HepG2 (cell line): ENCODE data around the gene ITGB6. TPM values are rescaled to one million over a fixed set of nuclear protein-coding genes. Genes with fewer than 3 reads are reported as not detected.

ENCODE experiments used
- ATAC-seq: fragments of 200-7000 bp; cut with Tn5 transposase; 3 replicates; pipeline ENCODE4 v1.9.1; 2020; ENCODE audit warnings: mild to moderate bottlenecking, moderate library complexity
- BruUV-seq: library from RNA; stranded (reverse); fragments of 400-500 nt; replicated peaks from 2 replicates; lab custom pipeline; 2021; lab: Mats Ljungman, UMichigan
- CTCF ChIA-PET: fragments of 300-600 bp; formaldehyde crosslinking; extraction: SDS; loops from one replicate; lab custom pipeline; 2021; ENCODE audit warnings: low total read pairs, inconsistent platforms, low intra/inter-chr PET ratio; lab: Yijun Ruan, JAX
- POLR2A ChIA-PET: fragments of 350-600 bp; sonication (Branson Sonifier 250); formaldehyde crosslinking; loops from one replicate; lab custom pipeline; 2020; ENCODE audit warnings: antibody characterized with exemption, inconsistent platforms; lab: Yijun Ruan, JAX
- DNase-seq: peaks from one replicate; pipeline ENCODE4 v3.0.0-alpha.2; 2015; ENCODE audit warnings: low spot score
- FAIRE-seq: peaks from 3 replicates; lab custom pipeline; 2011; peaks lifted over from hg19 to GRCh38; lab: Jason Lieb, UNC
- H2AFZ ChIP-seq: one replicate; pipeline ENCODE4 v1.6.1; 2011; ENCODE audit warnings: low read length, inconsistent platforms
- H3K27ac ChIP-seq: fragments of 300-600 bp; 3 replicates; pipeline ENCODE4 v1.8.0; 2011; ENCODE audit warnings: mixed run types, mild to moderate bottlenecking, mixed read lengths, low read length, inconsistent platforms; ENCODE audit not compliant: insufficient read depth; ENCODE audit errors: extremely low read length
- H3K27me3 ChIP-seq, 2 experiments: fragments of 200-600 bp in 1 of 2; 2 replicates in 1 of 2; 3 replicates in 1 of 2; pipeline versions ENCODE4 v1.6.0 to v1.8.0; 2011; ENCODE audit warnings: low read length in 2 of 2, mild to moderate bottlenecking in 2 of 2, moderate library complexity in 2 of 2, inconsistent platforms in 1 of 2; ENCODE audit not compliant: insufficient read depth in 2 of 2, control insufficient read depth in 1 of 2
- H3K36me3 ChIP-seq, 2 experiments: fragments of 200-600 bp in 1 of 2; replicated peaks in 1 of 2; 2 replicates in 1 of 2; 3 replicates in 1 of 2; pipeline versions ENCODE4 v1.5.1 to v1.8.0; 2011; ENCODE audit warnings: low read length in 2 of 2, inconsistent platforms in 1 of 2; ENCODE audit not compliant: insufficient read depth in 2 of 2, control insufficient read depth in 1 of 2
- H3K4me1 ChIP-seq: 2 replicates; pipeline ENCODE4 v1.5.1; 2012; ENCODE audit warnings: low read length, inconsistent platforms; ENCODE audit not compliant: insufficient read depth
- H3K4me2 ChIP-seq: 2 replicates; pipeline ENCODE4 v1.6.0; 2011; ENCODE audit warnings: low read depth, low read length, inconsistent platforms
- H3K4me3 ChIP-seq, 3 experiments: fragments of 200-600 bp in 1 of 3; sonication (generic), shearing (Covaris generic) in 1 of 3; replicated peaks in 1 of 3; 2 replicates each; pipeline ENCODE4 v1.5.1; 2011 to 2016; ENCODE audit warnings: low read length in 3 of 3, inconsistent platforms in 2 of 3, low read depth in 2 of 3, mild to moderate bottlenecking in 2 of 3, control low read depth in 1 of 3, mixed read lengths in 1 of 3; ENCODE audit not compliant: insufficient read depth in 1 of 3
- H3K79me2 ChIP-seq: one replicate; pipeline ENCODE4 v1.6.1; 2011; ENCODE audit warnings: low read length, inconsistent platforms; ENCODE audit not compliant: insufficient read depth
- H3K9ac ChIP-seq: 2 replicates; pipeline ENCODE4 v1.6.0; 2011; ENCODE audit warnings: mild to moderate bottlenecking, low read depth, low read length, inconsistent platforms; ENCODE audit not compliant: insufficient read depth
- H3K9me3 ChIP-seq: 2 replicates; pipeline ENCODE4 v1.5.1; 2012; ENCODE audit warnings: mild to moderate bottlenecking, low read length
- H4K20me1 ChIP-seq: 2 replicates; pipeline ENCODE4 v1.6.0; 2011; ENCODE audit warnings: inconsistent platforms, mild to moderate bottlenecking, low read length, moderate library complexity; ENCODE audit not compliant: insufficient read depth
- BCL6 ChIP-seq: IDR thresholded peaks from 2 replicates; pipeline ENCODE4 v1.6.1; 2016; ENCODE audit warnings: missing genetic modification reagents, missing compliant biosample characterization
- EP300 ChIP-seq, 3 experiments: sonication (generic) in 1 of 3; formaldehyde crosslinking in 1 of 3; IDR thresholded peaks; 2 replicates each; pipeline versions ENCODE4 v1.5.1 to v1.6.1; 2011 to 2020; ENCODE audit warnings: low read depth in 2 of 3, low read length in 2 of 3, borderline replicate concordance in 1 of 3, improper control_type of control experiment in 1 of 3, mild to moderate bottlenecking in 1 of 3, missing genetic modification reagents in 1 of 3, moderate library complexity in 1 of 3
- HOXA3 ChIP-seq: sonication (generic); formaldehyde crosslinking; IDR thresholded peaks from 2 replicates; pipeline ENCODE4 v1.5.0; 2020; ENCODE audit warnings: missing genetic modification reagents
- MAF1 ChIP-seq: sonication (generic); formaldehyde crosslinking; IDR thresholded peaks from 2 replicates; pipeline ENCODE4 v1.5.0; 2020; ENCODE audit warnings: missing genetic modification reagents, borderline replicate concordance
- NCOR1 ChIP-seq: fragments of 200-600 bp; sonication (generic); IDR thresholded peaks from 2 replicates; pipeline ENCODE4 v1.7.0; 2017; ENCODE audit warnings: antibody characterized with exemption, low read length, borderline replicate concordance
- PTBP1 ChIP-seq: fragments of 200-400 bp; formaldehyde crosslinking; IDR thresholded peaks from 2 replicates; pipeline ENCODE4 v1.6.1; 2018; ENCODE audit warnings: low read length, low read depth; ENCODE audit not compliant: poor library complexity, severe bottlenecking
- STAT5B ChIP-seq: sonication (generic); formaldehyde crosslinking; IDR thresholded peaks from 2 replicates; pipeline ENCODE4 v1.4.0; 2020; ENCODE audit warnings: missing genetic modification reagents
- ZFP36L1 ChIP-seq: sonication (generic); formaldehyde crosslinking; IDR thresholded peaks from 2 replicates; pipeline ENCODE4 v1.8.0; 2022; ENCODE audit warnings: mild to moderate bottlenecking, missing genetic modification reagents, moderate library complexity
- ZKSCAN8 ChIP-seq: IDR thresholded peaks from 2 replicates; pipeline ENCODE4 v1.6.1; 2016; ENCODE audit warnings: borderline replicate concordance, missing genetic modification reagents, missing compliant biosample characterization
- ZNF160 ChIP-seq: sonication (generic); formaldehyde crosslinking; IDR thresholded peaks from 2 replicates; pipeline ENCODE4 v1.8.0; 2022; ENCODE audit warnings: mild to moderate bottlenecking, inconsistent platforms, missing genetic modification reagents
- ZNF558 ChIP-seq: sonication (generic); formaldehyde crosslinking; IDR thresholded peaks from 2 replicates; pipeline ENCODE4 v1.9.0; 2022; ENCODE audit warnings: mild to moderate bottlenecking, missing genetic modification reagents, borderline replicate concordance
- ZNF616 ChIP-seq: sonication (generic); formaldehyde crosslinking; IDR thresholded peaks from 2 replicates; pipeline ENCODE4 v1.5.0; 2020; ENCODE audit warnings: low read depth, mild to moderate bottlenecking, missing genetic modification reagents
- ZNF709 ChIP-seq: sonication (generic); formaldehyde crosslinking; IDR thresholded peaks from 2 replicates; pipeline ENCODE4 v1.5.0; 2020; ENCODE audit warnings: mild to moderate bottlenecking, missing genetic modification reagents
- WGBS: methylation state at CpG from one replicate; pipeline ENCODE4 v1.1.6; 2017; ENCODE audit warnings: low lambda C conversion rate; 5-methylcytosine and 5-hydroxymethylcytosine counted together
- in situ Hi-C: cut with HindIII; loops from 2 replicates; pipeline ENCODE4 v1.10.0; 2017; ENCODE audit warnings: low pct_unique_long_range_greater_than_20kb; ENCODE audit not compliant: extremely low pct_ligation_motif_present
- intact Hi-C: fragments of 100-400 bp; cut with micrococcal nuclease; formaldehyde crosslinking; loops from one replicate; pipeline ENCODE4 v1.10.0; 2022; ENCODE audit not compliant: unreplicated experiment
- polyA plus RNA-seq, 8 experiments: library from polyadenylated mRNA; depleted of rRNA in 3 of 8; stranded (reverse) in 7 of 8; unstranded in 1 of 8; fragments of >200 nt; fragmentation: Illumina TruSeq in 4 of 8; extraction: Trizol in 4 of 8; gene quantifications; 2 replicates each; pipeline versions ENCODE4 v1.2.1 to v1.2.3, GENCODE V29; 2011 to 2016; ENCODE audit warnings: low read depth in 4 of 8, missing spikeins in 1 of 8, mixed read lengths in 1 of 8; ENCODE audit not compliant: insufficient read depth in 1 of 8
- total RNA-seq, 5 experiments: library from RNA; depleted of rRNA; stranded (reverse); fragments of >200 nt; fragmentation: Illumina TruSeq; extraction: Trizol; gene quantifications; 2 replicates each; pipeline ENCODE4 v1.2.3, GENCODE V29; 2016; ENCODE audit warnings: low read depth in 1 of 5
- TF ChIP-seq, protein P1 (sequence below): sonication (generic); formaldehyde crosslinking; IDR thresholded peaks from 2 replicates; pipeline ENCODE4 v1.8.0; 2022; ENCODE audit warnings: missing genetic modification reagents, low read depth, mild to moderate bottlenecking, borderline replicate concordance
- TF ChIP-seq, protein P2 (sequence below): sonication (generic); formaldehyde crosslinking; IDR thresholded peaks from 2 replicates; pipeline ENCODE4 v1.9.0; 2021; ENCODE audit warnings: missing genetic modification reagents, borderline replicate concordance

The ITGB6 gene
- total and polyA plus RNA-seq, 2 of the 13 experiments (the other 11 are each of a cell fraction or from before 2014, with no cell fraction given): not detected

DNA sequence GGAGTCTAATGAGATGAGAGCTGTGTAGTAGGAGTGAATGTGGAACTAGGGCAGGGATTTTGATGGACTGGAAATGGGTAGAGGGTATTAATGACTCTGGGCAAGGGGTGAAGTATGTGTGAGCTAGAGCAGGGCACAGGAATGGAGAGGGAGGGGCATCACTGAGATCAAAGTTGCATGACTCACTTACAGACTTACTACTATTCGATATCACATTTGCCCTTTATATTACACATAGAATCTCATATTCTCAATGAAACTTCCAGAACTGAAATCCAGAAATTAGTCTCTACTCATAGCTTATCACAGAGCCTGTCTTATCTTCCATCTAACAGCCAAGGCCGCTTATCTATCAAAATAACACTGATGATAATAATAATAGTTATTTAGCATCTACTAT lies 20.0 kb upstream of the ITGB6 start:
- H3K79me2 ChIP-seq: no peaks in the 10 kb centered on the region
- POLR2A ChIA-PET: no interaction called here
- H3K4me3 ChIP-seq: no peak overlapping the region
- no peaks in the 10 kb centered on the region for H4K20me1 ChIP-seq
- H2AFZ ChIP-seq: no peak overlapping the region
- DNase-seq (no peak), ATAC-seq (no peak), FAIRE-seq (no peak)
- no TSS peak for BruUV-seq
- TF ChIP-seq ZFP36L1 (CRISPR knock-in tag) (no peak), HOXA3 (CRISPR knock-in tag) (no peak), ZNF558 (CRISPR knock-in tag) (no peak), PTBP1 (no peak), NCOR1 (no peak), MAF1 (no peak), STAT5B (CRISPR knock-in tag) (no peak), ZKSCAN8 (CRISPR knock-in tag) (no peak), ZNF616 (CRISPR knock-in tag) (no peak), BCL6 (CRISPR knock-in tag) (no peak), EP300 (IDR thresholded peaks at IDR 0.05; ENCODE audit: low read depth in 2 of 2, low read length in 2 of 2) (no peak), EP300 (CRISPR knock-in tag; IDR thresholded peaks at IDR 0.05; ENCODE audit: borderline replicate concordance) (no peak), ZNF160 (no peak), ZNF709 (no peak)
- TF ChIP-seq, protein P1, sequence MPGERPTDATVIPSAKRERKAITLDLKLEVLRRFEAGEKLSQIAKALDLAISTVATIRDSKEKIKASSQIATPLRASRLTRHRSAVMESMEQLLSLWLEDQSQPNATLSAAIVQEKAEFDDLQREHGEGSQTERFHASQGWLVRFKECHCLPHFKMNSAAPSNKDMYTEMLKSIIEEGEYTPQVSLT (CRISPR knock-in tag): no peak
- TF ChIP-seq, protein P2, sequence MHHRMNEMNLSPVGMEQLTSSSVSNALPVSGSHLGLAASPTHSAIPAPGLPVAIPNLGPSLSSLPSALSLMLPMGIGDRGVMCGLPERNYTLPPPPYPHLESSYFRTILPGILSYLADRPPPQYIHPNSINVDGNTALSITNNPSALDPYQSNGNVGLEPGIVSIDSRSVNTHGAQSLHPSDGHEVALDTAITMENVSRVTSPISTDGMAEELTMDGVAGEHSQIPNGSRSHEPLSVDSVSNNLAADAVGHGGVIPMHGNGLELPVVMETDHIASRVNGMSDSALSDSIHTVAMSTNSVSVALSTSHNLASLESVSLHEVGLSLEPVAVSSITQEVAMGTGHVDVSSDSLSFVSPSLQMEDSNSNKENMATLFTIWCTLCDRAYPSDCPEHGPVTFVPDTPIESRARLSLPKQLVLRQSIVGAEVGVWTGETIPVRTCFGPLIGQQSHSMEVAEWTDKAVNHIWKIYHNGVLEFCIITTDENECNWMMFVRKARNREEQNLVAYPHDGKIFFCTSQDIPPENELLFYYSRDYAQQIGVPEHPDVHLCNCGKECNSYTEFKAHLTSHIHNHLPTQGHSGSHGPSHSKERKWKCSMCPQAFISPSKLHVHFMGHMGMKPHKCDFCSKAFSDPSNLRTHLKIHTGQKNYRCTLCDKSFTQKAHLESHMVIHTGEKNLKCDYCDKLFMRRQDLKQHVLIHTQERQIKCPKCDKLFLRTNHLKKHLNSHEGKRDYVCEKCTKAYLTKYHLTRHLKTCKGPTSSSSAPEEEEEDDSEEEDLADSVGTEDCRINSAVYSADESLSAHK (CRISPR knock-in tag): no peak
- H3K36me3 ChIP-seq: no peaks in the 10 kb centered on the region
- in situ Hi-C loops: no loop called here
- intact Hi-C loops: no loop called here
- H3K27me3 ChIP-seq: no peaks in the 10 kb centered on the region
- no peak overlapping the region for H3K9ac ChIP-seq
- WGBS: 35% methylated on average over 2 of the region's 2 CpGs
- H3K4me2 ChIP-seq: no peak overlapping the region
- no peak overlapping the region for H3K27ac ChIP-seq
- H3K4me1 ChIP-seq: peaks cover 38% of the 10 kb centered on the region
- H3K9me3 ChIP-seq: no peaks in the 10 kb centered on the region
- CTCF ChIA-PET: no interaction called here
